Stimulated activated CD4-positive, alpha-beta T cell treated with anti-CD3 and anti-CD28 coated beads, Interleukin-4, amount 100 ng/mL, for 4 hours (primary cell): ENCODE data around the gene PCDHA9.

Source experiments
- DNase-seq, 2 experiments: peaks; one replicate each; pipeline ENCODE4 v3.0.0-alpha.2; 2020

Gene PCDHA9

GRCh38 chr5:140881889-140882590 is 33.9 kb downstream of the PCDHA9 start, which contains the start of gene PCDHA13:
PCDHA13 (plus strand) TSS chr5:140882124; CDS start chr5:140882269, 145 bp downstream.
- DNase-seq: no peak

GRCh38 chr5:140882591-140882899 is 34.4 kb downstream of the PCDHA9 start:
- no peak for DNase-seq

- DNase-seq: no peak
These were observed 35.2 kb downstream of the PCDHA9 start for GRCh38 chr5:140883373-140883772.

- DNase-seq: no peak
These were observed 35.9 kb downstream of the PCDHA9 start for GRCh38 chr5:140883927-140884697.
